ENCODE data around the gene TDRD12. TPM values are rescaled to one million over a fixed set of nuclear protein-coding genes. Genes with fewer than 3 reads are reported as not detected.

TDRD12 gene
- total and polyA plus RNA-seq, 2 donors (not counting 1 experiment from before 2014, with no cell fraction given) = 0.17 TPM; not detected in 1

DNA sequence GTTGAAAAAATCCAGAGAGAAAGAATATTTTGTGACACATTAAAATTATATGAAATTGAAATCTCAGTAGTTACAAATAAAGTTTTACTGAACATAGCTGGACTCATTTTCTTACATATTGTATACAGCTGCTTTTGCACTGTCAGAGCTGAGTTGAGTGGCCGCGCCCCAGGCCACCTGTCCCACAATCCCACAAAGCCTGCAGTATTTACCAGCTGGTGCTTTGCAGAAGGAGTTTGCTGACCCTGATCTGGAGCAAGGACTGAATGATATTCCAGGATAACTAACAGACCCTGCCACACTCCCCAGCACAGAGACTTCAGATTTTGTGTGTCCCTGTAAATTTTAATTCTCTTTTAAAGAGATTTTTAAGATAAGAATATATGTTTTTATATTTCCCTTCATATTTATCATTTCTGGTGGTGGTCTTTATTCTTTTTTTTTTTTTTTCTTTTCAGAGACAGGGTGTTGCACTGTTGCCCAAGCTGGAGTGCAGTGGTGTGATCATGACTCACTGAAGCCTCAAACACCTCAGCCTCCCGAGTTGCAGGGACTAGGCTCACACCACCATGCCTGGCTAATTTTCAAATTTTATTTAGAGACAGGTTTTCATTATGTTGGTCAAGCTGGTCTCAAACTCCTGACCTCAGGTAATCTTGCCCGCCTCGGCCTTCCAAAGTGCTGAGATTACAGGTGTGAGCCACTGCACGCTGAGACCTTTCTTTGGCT lies 48.5 kb downstream of the TDRD12 start:
- H3K9me3 ChIP-seq (ENCODE audit: control insufficient read depth, insufficient read depth, low read depth, low read length) = no peaks in the 10 kb centered on the region
- H3K9ac ChIP-seq (ENCODE audit: insufficient read depth, low read length) = no peak overlapping the region
- H3K4me3 ChIP-seq (replicated peaks in 1 of 4; ENCODE audit: control extremely low read depth in 1 of 4, insufficient read depth in 1 of 4, low read depth in 3 of 4, low read length in 4 of 4) = no peak overlapping the region
- no peaks in the 10 kb centered on the region for H3K79me2 ChIP-seq (ENCODE audit: control insufficient read depth, insufficient read depth, low read length)
- no peaks in the 10 kb centered on the region for H3K4me1 ChIP-seq (ENCODE audit: control insufficient read depth, extremely low read depth, insufficient read depth, low read length)
- TF ChIP-seq, protein P1, sequence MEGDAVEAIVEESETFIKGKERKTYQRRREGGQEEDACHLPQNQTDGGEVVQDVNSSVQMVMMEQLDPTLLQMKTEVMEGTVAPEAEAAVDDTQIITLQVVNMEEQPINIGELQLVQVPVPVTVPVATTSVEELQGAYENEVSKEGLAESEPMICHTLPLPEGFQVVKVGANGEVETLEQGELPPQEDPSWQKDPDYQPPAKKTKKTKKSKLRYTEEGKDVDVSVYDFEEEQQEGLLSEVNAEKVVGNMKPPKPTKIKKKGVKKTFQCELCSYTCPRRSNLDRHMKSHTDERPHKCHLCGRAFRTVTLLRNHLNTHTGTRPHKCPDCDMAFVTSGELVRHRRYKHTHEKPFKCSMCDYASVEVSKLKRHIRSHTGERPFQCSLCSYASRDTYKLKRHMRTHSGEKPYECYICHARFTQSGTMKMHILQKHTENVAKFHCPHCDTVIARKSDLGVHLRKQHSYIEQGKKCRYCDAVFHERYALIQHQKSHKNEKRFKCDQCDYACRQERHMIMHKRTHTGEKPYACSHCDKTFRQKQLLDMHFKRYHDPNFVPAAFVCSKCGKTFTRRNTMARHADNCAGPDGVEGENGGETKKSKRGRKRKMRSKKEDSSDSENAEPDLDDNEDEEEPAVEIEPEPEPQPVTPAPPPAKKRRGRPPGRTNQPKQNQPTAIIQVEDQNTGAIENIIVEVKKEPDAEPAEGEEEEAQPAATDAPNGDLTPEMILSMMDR (conservative IDR thresholded peaks at IDR 0.05 in 1 of 2, IDR thresholded peaks at IDR 0.05 in 1 of 2; ENCODE audit: low read depth in 1 of 2, low read length in 2 of 2) = no peak
- no peak for TF ChIP-seq EZH2 (IDR thresholded peaks at IDR 0.05; ENCODE audit: low read length, missing control alignments)
- H3K36me3 ChIP-seq (ENCODE audit: control insufficient read depth, insufficient read depth, low read length) = no peaks in the 10 kb centered on the region
- no peak for DNase-seq (ENCODE audit: low read depth in 2 of 2)
- no peak overlapping the region for H3K27ac ChIP-seq (ENCODE audit: insufficient read depth, low read length)
- H4K20me1 ChIP-seq (ENCODE audit: control insufficient read depth, extremely low read depth, insufficient read depth, low read length) = no peaks in the 10 kb centered on the region
- no peak overlapping the region for H3K4me2 ChIP-seq (ENCODE audit: extremely low read depth, insufficient read depth, low read length)
- no peaks in the 10 kb centered on the region for H3K27me3 ChIP-seq (ENCODE audit: control insufficient read depth, insufficient read depth, low read length)
- no peak overlapping the region for H2AFZ ChIP-seq (ENCODE audit: low read length)

DNA sequence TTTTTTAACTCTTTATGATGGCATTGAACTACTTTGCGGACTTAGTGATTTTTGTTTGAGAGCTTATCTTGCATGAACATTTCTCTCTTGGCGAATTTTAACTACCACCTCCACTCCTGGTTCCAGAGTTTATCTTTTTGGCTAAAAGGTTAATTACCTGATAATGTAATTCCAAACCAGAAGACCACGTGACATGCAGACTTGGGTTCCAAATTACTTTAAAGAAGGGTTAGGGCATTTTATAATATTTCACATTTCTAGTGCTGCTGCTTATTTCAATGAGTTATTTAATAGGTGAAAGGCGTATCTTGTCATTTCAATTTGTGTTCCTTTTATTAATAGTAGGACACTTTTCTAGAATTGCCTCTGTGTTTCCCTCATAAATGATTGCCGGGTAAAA lies 52.0 kb downstream of the TDRD12 start:
- Histone ChIP-seq H3K79me2 (ENCODE audit: control insufficient read depth, insufficient read depth, low read length) (no peaks in the 10 kb centered on the region), H3K27ac (ENCODE audit: insufficient read depth, low read length) (no peak overlapping the region), H3K4me3 (replicated peaks in 1 of 4; ENCODE audit: control extremely low read depth in 1 of 4, insufficient read depth in 1 of 4, low read depth in 3 of 4, low read length in 4 of 4) (no peak overlapping the region), H4K20me1 (ENCODE audit: control insufficient read depth, extremely low read depth, insufficient read depth, low read length) (no peaks in the 10 kb centered on the region), H3K36me3 (ENCODE audit: control insufficient read depth, insufficient read depth, low read length) (no peaks in the 10 kb centered on the region), H3K9ac (ENCODE audit: insufficient read depth, low read length) (no peak overlapping the region), H2AFZ (ENCODE audit: low read length) (no peak overlapping the region), H3K27me3 (ENCODE audit: control insufficient read depth, insufficient read depth, low read length) (no peaks in the 10 kb centered on the region), H3K4me1 (ENCODE audit: control insufficient read depth, extremely low read depth, insufficient read depth, low read length) (no peaks in the 10 kb centered on the region), H3K4me2 (ENCODE audit: extremely low read depth, insufficient read depth, low read length) (no peak overlapping the region), H3K9me3 (ENCODE audit: control insufficient read depth, insufficient read depth, low read depth, low read length) (no peaks in the 10 kb centered on the region)
- DNase-seq (ENCODE audit: low read depth in 2 of 2) = no peak
- no peak for TF ChIP-seq EZH2 (IDR thresholded peaks at IDR 0.05; ENCODE audit: low read length, missing control alignments)
- TF ChIP-seq, protein P1 (conservative IDR thresholded peaks at IDR 0.05 in 1 of 2, IDR thresholded peaks at IDR 0.05 in 1 of 2; ENCODE audit: low read depth in 1 of 2, low read length in 2 of 2) = no peak

DNA sequence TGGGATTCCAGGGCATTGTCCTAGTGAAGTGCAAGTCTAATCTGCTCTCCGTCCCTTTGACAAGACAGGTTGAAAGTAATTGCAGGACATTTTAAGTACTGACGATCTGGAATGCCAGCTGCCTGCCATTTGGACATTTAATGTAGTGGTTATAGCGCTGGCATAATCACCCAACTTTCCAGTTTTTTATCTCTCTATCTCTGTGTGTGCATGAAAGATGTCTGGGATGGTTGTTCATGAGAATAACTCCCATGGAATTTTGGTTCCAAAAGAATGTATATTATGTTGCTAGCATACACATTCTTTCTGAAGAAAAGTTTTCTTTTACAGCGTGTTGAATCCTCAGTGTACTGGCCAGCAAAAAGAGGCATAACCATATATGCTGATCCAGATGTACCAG lies 53.6 kb downstream of the TDRD12 start:
- Histone ChIP-seq H3K36me3 (ENCODE audit: control insufficient read depth, insufficient read depth, low read length) (no peaks in the 10 kb centered on the region), H3K4me3 (replicated peaks in 1 of 4; ENCODE audit: control extremely low read depth in 1 of 4, insufficient read depth in 1 of 4, low read depth in 3 of 4, low read length in 4 of 4) (no peak overlapping the region), H2AFZ (ENCODE audit: low read length) (no peak overlapping the region), H3K27me3 (ENCODE audit: control insufficient read depth, insufficient read depth, low read length) (no peaks in the 10 kb centered on the region), H4K20me1 (ENCODE audit: control insufficient read depth, extremely low read depth, insufficient read depth, low read length) (no peaks in the 10 kb centered on the region), H3K4me1 (ENCODE audit: control insufficient read depth, extremely low read depth, insufficient read depth, low read length) (no peaks in the 10 kb centered on the region), H3K79me2 (ENCODE audit: control insufficient read depth, insufficient read depth, low read length) (no peaks in the 10 kb centered on the region), H3K4me2 (ENCODE audit: extremely low read depth, insufficient read depth, low read length) (no peak overlapping the region), H3K27ac (ENCODE audit: insufficient read depth, low read length) (no peak overlapping the region), H3K9me3 (ENCODE audit: control insufficient read depth, insufficient read depth, low read depth, low read length) (no peaks in the 10 kb centered on the region), H3K9ac (ENCODE audit: insufficient read depth, low read length) (no peak overlapping the region)
- TF ChIP-seq, protein P1 (conservative IDR thresholded peaks at IDR 0.05 in 1 of 2, IDR thresholded peaks at IDR 0.05 in 1 of 2; ENCODE audit: low read depth in 1 of 2, low read length in 2 of 2) = no peak
- no peak for TF ChIP-seq EZH2 (IDR thresholded peaks at IDR 0.05; ENCODE audit: low read length, missing control alignments)
- DNase-seq (ENCODE audit: low read depth in 2 of 2) = no peak

All from fibroblast of lung (primary cell).